ELR (cell line): ENCODE data around the gene FBXW5.
A peak's percentile ranks its signal among the peaks of the same experiment; 100 is the strongest.

ENCODE experiments used
- DNase-seq: peaks from one replicate; pipeline ENCODE4 v3.0.0-alpha.2; 2015; ENCODE audit warnings: low read depth

FBXW5 gene

GRCh38 chr9:136961279-136962065 lies 16.9 kb upstream of the FBXW5 start:
- no peak for DNase-seq

GRCh38 chr9:136960938-136961275 lies 16.4 kb upstream of the FBXW5 start:
- no peak for DNase-seq

DNA sequence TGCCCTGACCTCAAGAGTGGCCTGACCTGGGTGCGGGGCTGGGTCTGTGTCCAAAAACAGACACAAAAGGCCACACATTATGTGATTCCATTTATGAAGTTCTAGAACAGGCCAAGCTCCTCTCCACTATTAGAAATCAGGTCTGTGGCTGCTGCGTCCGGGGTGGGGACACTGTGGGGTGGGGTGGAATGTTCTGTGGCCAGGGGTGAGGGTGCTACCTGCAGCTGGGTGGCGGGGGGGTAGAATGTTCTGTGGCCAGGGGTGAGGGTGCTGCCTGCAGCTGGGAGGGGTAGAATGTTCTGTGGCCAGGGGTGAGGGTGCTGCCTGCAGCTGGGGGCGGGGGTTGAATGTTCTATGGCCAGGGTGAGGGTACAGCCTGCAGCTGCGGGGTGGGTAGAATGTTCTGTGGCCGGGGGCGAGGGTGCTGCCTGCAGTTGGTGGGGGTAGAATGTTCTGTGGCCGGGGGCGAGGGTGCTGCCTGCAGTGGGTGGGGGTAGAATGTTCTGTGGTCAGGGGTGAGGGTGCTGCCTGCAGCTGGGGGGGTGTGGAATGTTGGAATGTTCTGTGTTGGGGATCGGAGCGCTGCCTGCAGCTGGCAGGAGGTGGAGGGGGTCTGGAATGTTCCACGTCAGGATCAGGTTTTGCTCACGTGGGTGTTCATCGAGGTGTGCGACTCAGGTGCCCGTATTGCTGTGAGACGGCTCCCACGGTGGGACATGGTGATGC lies 15.8 kb upstream of the FBXW5 start:
- no peak for DNase-seq

GRCh38 chr9:136958898-136959850 lies 14.6 kb upstream of the FBXW5 start:
- no peak for DNase-seq

DNA sequence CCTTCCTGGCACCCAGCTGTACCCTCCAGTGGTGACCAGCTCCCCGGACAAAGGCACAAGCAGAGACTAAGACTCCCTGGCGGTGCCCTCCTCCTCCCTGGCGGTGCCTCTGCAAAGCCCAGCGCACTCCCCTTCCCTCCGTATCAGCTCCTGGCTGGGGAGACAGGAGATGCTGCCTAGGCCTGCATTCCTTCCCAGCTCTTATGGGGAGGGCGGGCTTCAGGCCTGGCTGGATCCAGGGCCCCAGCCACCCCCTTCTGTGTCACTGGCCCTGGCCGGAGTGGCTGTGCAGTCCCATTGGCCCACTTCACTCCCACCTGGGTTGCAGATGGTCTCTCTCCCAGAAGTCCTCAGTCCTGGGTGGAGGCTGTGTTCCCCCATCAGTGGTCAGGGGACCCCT lies 13.9 kb upstream of the FBXW5 start:
- no peak for DNase-seq

DNA sequence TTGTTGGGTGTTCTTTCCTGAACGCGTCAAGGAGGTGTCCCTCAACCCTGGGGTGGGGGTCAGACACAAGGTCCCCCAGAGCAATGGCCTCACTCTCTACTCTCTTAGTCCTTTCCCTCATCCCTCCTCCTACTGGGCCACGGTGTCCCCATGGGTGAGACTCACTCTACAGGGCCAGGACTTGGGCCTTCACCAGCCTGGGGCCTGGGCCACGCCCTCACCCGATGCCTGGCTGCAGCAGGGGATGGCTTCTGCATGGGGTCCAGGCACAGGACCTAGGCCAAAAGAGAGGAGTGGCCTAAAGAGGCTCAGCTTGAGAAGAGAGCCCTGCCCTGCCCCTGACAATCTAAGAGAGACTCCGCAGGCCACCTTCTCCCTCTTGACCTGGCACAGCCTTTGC lies 13.4 kb upstream of the FBXW5 start:
- DNase-seq: no peak

- no peak for DNase-seq
Measured at GRCh38 chr9:136957461-136957860, 12.9 kb upstream of the FBXW5 start.

- no peak for DNase-seq
Measured at GRCh38 chr9:136956604-136957003, 12.1 kb upstream of the FBXW5 start.

DNA sequence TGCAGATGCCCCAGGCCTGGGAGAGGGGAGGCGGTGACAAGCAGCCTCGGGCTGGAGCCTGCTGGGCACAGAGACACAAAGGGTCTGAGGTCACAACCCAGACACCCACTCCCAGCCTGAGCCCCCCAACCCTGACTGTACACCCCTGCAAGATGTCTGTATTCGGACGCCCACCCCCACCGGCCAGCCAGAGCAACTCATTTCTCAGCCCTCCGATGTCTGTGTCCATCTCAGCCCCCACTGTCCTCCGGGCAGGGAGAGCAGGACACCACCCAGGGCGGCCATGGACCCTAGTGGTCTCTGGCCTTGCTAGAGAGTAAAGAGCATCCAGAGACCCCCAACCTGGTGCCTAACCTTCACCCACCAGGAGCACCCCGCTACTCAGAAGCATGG lies 11.4 kb upstream of the FBXW5 start:
- no peak for DNase-seq

GRCh38 chr9:136955202-136955942 lies 10.8 kb upstream of the FBXW5 start:
- DNase-seq: no peak

DNA sequence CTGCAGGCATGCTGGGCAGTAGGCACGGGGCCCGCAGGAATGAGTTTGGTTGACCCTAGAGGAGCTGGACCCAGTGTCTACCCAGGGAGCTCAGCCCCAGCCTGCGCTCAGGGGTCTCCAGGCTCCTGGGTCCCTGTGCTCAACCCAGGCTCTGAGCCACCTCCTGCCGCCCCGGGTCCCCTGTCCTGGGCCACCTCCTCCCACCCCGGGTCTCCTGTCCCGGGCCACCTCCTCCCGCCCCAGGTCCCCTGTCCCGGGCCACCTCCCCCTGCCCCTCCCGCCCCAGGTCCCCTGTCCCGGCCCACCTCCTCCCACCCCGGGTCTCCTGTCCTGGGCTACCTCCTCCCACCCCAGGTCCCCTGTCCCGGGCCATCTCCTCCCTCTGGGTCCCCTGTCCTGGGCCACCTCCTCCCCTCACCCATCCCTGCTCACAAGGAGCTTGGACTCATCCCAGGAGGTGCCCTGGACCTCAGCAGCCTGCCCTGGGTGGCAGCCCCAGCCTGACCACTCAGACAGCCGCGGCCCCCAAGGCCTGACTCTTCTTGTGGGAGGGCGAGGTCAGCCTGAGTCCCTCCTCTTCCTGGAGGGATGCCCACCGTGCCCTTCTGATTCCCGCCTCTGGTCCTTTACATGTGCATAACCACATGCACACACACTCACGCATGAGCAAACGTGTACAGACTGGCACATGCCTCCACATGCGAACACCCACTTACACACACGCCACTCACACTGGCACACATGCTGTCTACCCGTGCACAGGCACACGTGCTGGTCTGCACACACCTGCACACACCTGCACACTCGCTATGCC lies 9.9 kb upstream of the FBXW5 start:
- DNase-seq: no peak

GRCh38 chr9:136953771-136954269 lies 9.3 kb upstream of the FBXW5 start:
- DNase-seq: no peak

DNA sequence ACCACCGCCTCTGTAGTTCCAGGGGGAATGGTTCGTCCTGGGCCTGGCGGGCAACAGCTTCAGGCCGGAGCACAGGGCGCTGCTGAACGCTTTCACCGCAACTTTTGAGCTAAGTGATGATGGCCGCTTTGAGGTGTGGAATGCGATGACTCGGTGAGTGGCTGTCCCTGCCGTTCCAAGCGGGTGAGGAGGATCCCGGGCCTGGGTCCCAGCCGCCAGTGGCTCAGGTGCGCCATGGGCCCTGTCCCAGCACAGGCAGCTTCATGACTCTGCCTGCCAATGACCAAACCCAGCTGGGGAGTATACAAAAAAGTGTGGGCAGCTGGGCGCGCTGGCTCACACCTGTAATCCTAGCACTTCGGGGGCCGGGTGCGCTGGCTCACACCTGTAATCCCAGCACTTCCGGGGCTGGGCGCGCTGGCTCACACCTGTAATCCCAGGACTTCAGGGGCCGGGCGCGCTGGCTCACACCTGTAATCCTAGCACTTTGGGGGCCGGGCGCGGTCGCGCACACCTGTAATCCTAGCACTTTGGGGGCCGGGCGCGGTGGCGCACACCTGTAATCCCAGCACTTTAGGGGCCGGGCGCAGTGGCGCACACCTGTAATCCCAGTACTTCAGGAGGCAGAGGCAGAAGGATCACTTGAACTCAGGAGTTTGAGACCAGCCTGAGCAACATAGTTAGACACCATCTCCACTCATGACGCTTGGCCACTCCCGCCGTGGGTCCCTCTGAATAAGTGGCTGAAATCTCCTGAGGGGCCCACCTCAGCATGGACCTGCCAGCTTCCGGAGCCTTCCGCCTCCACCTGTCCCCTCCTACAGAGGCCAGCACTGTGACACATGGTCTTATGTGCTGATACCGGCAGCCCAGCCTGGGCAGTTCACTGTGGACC lies 8.6 kb upstream of the FBXW5 start:
- no peak for DNase-seq

- no peak for DNase-seq
Measured at GRCh38 chr9:136952321-136952850, 7.8 kb upstream of the FBXW5 start.

- no peak for DNase-seq
Measured at GRCh38 chr9:136951541-136952320, 7.2 kb upstream of the FBXW5 start, which contains the start of gene LCN12. TSS of gene LCN12 (plus strand) at chr9:136952273. CDS start at chr9:136952328, 55 bp downstream.

DNA sequence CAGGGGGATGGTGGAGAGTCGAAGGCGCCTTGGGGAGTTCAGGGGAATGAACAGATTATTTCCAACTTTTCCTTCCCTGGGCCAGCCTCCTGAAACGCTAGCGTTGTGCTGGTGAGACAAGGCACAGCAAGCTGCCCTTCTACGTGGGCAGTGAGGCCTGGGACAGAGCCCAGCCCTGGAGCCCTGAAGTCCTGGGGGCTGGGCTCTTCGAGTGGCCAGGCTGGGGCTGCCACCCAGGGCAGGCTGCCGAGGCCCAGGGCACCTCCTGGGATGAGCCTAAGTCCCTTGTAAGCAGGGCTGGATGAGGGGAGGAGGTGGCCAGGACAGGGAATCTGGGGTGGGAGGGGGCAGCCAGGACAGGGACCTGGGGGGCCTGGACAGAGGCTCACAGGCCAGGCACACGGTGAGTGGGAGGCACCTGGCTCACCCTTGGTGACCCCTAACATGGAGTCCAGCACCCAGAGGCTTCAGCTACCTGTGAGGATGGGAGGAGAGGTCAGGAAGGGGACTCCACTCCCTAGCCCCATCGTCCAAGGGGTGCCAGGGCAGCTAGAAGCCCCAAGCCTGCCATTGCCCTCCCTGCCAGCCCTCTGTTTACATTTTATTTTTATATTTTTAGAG lies 6.2 kb upstream of the FBXW5 start:
- DNase-seq: peak; percentile 23

DNA sequence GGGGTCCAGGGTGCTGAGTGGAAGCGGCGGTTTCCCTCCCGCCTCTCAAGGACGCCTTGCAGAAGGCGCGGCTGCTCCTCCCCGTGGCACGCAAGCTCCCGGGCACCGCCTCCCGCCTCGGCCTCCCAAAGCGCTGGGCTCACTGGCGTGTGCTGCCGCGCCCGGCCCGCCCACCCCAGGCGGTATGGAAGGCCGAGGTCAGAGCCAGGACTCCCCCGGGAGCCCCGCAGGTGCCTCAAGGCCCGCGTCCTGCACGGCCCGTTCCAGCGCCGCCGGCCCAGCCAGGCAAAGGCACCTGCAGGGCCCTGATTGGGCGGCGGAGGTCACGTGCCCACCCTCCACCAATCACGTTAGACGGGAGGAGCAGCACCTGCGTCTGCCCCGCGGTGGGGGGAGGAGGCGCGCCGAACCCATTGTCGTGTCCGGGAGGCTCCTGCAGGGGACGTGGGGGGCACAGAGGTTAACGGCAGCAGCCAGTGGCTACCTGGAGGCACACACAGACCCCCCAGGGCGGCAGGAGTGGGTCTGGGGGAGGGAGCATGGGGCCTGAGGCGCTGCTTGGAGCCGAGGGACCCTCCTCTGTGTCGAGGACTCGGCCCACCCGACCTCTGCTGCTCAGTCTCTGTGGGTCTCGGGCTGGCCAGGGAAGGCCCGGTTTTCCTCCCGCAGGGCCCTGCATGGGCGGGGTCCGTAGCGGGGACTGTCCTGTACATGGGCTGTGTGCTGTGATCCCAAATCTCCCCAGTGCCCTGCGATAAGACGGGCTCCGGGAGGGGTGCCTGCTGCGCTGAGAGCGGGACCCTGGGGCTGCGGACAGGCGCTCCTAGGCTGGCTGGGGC lies 5.5 kb upstream of the FBXW5 start:
- peak; percentile 88 for DNase-seq
